SH-SY5Y (cell line): ENCODE data around the gene GSTA2.

Experiments used
- GATA2 ChIP-seq: IDR thresholded peaks from 2 replicates; pipeline ENCODE4 v1.6.1; 2011; ENCODE audit warnings: mild to moderate bottlenecking, low read depth, low read length
- GATA3 ChIP-seq: IDR thresholded peaks from 2 replicates; pipeline ENCODE4 v1.6.1; 2011; ENCODE audit warnings: low read depth, mild to moderate bottlenecking, low read length, moderate library complexity

GSTA2 gene

GRCh38 chr6:52724406-52725121 lies 38.7 kb downstream of the GSTA2 start:
- TF ChIP-seq GATA2 (no peak), GATA3 (no peak)

- no peak for TF ChIP-seq GATA3
- no peak for TF ChIP-seq GATA2
Measured at GRCh38 chr6:52724042-52724405, 39.3 kb downstream of the GSTA2 start.

GRCh38 chr6:52720321-52720720 lies 43.0 kb downstream of the GSTA2 start:
- TF ChIP-seq GATA3 (no peak), GATA2 (no peak)

GRCh38 chr6:52718550-52718949 lies 44.7 kb downstream of the GSTA2 start:
- no peak for TF ChIP-seq GATA2
- TF ChIP-seq GATA3: no peak

GRCh38 chr6:52712136-52712535 lies 51.1 kb downstream of the GSTA2 start:
- no peak for TF ChIP-seq GATA3
- no peak for TF ChIP-seq GATA2

- no peak for TF ChIP-seq GATA2
- TF ChIP-seq GATA3: no peak
Measured at GRCh38 chr6:52707963-52708680, 55.2 kb downstream of the GSTA2 start.

- TF ChIP-seq GATA3 (no peak), GATA2 (no peak)
Measured at GRCh38 chr6:52706001-52706400, 57.3 kb downstream of the GSTA2 start.

GRCh38 chr6:52704060-52704459 lies 59.2 kb downstream of the GSTA2 start:
- TF ChIP-seq GATA3 (no peak), GATA2 (no peak)
